CD8-positive, alpha-beta memory T cell (primary cell): Measurements from ENCODE around the gene ABI3BP. TPM values are rescaled to one million over a fixed set of nuclear protein-coding genes. Genes with fewer than 3 reads are reported as not detected.
A peak's percentile ranks its signal among the peaks of the same experiment; 100 is the strongest.

ENCODE experiments used
- CTCF ChIA-PET: fragments of 350-600 bp; sonication (Branson Sonifier 250); formaldehyde crosslinking; loops from one replicate; lab custom pipeline; 2021; ENCODE audit warnings: antibody characterized with exemption; lab: Charles Lee
- POLR2A ChIA-PET: fragments of 350-600 bp; sonication (Branson Sonifier 250); formaldehyde crosslinking; loops from one replicate; lab custom pipeline; 2021; ENCODE audit warnings: antibody characterized with exemption; lab: Charles Lee
- DNase-seq, 5 donors: peaks; one replicate each; pipeline versions ENCODE4 v3.0.0 to v3.0.0-alpha.2; 2020 to 2022; ENCODE audit warnings: mixed read lengths in 1 of 5
- H3K27ac ChIP-seq: one replicate; pipeline ENCODE4 v1.7.0; 2013; ENCODE audit warnings: low read depth, mild to moderate bottlenecking, low read length, moderate library complexity
- H3K27me3 ChIP-seq: 2 replicates; pipeline ENCODE4 v1.7.0; 2013; ENCODE audit warnings: low read length, mild to moderate bottlenecking; ENCODE audit not compliant: insufficient read depth, poor library complexity, severe bottlenecking
- H3K36me3 ChIP-seq: 2 replicates; pipeline ENCODE4 v1.7.0; 2013; ENCODE audit warnings: mild to moderate bottlenecking, low read length, moderate library complexity; ENCODE audit not compliant: insufficient read depth
- H3K4me1 ChIP-seq: 2 replicates; pipeline ENCODE4 v1.7.0; 2013; ENCODE audit warnings: mild to moderate bottlenecking, low read length, moderate library complexity; ENCODE audit not compliant: insufficient read depth
- H3K4me3 ChIP-seq: 2 replicates; pipeline ENCODE4 v1.7.0; 2013; ENCODE audit warnings: mild to moderate bottlenecking, low read length
- H3K9me3 ChIP-seq: 2 replicates; pipeline ENCODE4 v1.7.0; 2013; ENCODE audit warnings: mild to moderate bottlenecking, low read length
- H3K27ac Mint-ChIP-seq, 8 donors: one replicate each; pipeline ENCODE4 v1.8.0; 2020 to 2021; ENCODE audit warnings: mixed read lengths in 8 of 8, mild to moderate bottlenecking in 6 of 8, inconsistent platforms in 3 of 8, moderate library complexity in 3 of 8
- H3K27me3 Mint-ChIP-seq, 2 donors: one replicate each; pipeline ENCODE4 v1.8.0; 2020 to 2021; ENCODE audit warnings: mixed read lengths in 2 of 2, mild to moderate bottlenecking in 1 of 2, moderate library complexity in 1 of 2
- H3K36me3 Mint-ChIP-seq, 3 donors: one replicate each; pipeline ENCODE4 v1.8.0; 2020 to 2021; ENCODE audit warnings: mixed read lengths in 3 of 3, inconsistent platforms in 1 of 3, mild to moderate bottlenecking in 1 of 3
- H3K4me1 Mint-ChIP-seq, 3 donors: one replicate each; pipeline ENCODE4 v1.8.0; 2020 to 2021; ENCODE audit warnings: mixed read lengths in 3 of 3, inconsistent platforms in 1 of 3, mild to moderate bottlenecking in 1 of 3
- H3K4me3 Mint-ChIP-seq, 7 donors: one replicate each; pipeline ENCODE4 v1.8.0; 2020 to 2021; ENCODE audit warnings: mixed read lengths in 7 of 7, mild to moderate bottlenecking in 6 of 7, moderate library complexity in 4 of 7, inconsistent platforms in 2 of 7
- H3K9me3 Mint-ChIP-seq, 5 donors: one replicate each; pipeline ENCODE4 v1.8.0; 2020 to 2022; ENCODE audit warnings: mixed read lengths in 5 of 5, mild to moderate bottlenecking in 3 of 5, moderate library complexity in 2 of 5, inconsistent platforms in 1 of 5
- polyA plus RNA-seq: library from polyadenylated mRNA; unstranded; fragments of 300-500 nt; fragmentation: Illumina TruSeq; gene quantifications from one replicate; pipeline ENCODE4 v1.2.3, GENCODE V29; 2021
- total RNA-seq, 2 experiments: library from RNA; stranded (reverse); gene quantifications; one replicate each; pipeline ENCODE4 v1.2.3, GENCODE V29; 2021

The ABI3BP gene
- total and polyA plus RNA-seq, 3 experiments from 2014 or later: not detected

DNA sequence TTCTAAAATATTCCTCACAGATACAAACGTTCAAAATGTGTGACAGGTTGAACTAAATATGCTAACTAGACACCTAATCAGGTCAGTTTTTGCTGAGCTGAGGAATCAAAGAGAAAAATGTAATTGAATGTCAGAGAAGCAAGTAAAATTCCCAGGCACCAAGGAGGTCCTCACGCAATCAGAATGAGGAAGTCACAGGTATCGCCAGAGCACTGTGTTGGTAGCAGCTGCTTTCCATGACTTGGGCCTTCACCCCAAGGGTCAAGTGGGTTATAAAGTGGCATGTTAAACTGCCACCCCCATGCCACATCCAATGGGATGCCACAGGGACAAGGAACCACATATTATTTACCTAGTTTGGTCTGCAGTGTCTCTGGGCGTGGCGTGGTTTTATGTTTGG, 158.9 kb downstream of the ABI3BP start:
- H3K9me3 Mint-ChIP-seq: peaks cover 0 to 2% (median 0%) of the 10 kb centered on the region in 5 donors
- H3K4me3 ChIP-seq: no peak overlapping the region
- ChIA-PET POLR2A (no interaction called here), CTCF (no interaction called here)
- H3K36me3 Mint-ChIP-seq: no peaks in the 10 kb centered on the region
- DNase-seq: no peak
- no peaks in the 10 kb centered on the region for H3K4me1 Mint-ChIP-seq
- H3K4me1 ChIP-seq: no peaks in the 10 kb centered on the region
- no peaks in the 10 kb centered on the region for H3K9me3 ChIP-seq
- no peaks in the 10 kb centered on the region for H3K36me3 ChIP-seq
- no peaks in the 10 kb centered on the region for H3K27me3 ChIP-seq
- H3K27me3 Mint-ChIP-seq: peaks cover 14 to 23% of the 10 kb centered on the region in 2 donors
- H3K27ac ChIP-seq: no peak overlapping the region
- H3K4me3 Mint-ChIP-seq: no peak overlapping the region
- no peak overlapping the region for H3K27ac Mint-ChIP-seq

DNA sequence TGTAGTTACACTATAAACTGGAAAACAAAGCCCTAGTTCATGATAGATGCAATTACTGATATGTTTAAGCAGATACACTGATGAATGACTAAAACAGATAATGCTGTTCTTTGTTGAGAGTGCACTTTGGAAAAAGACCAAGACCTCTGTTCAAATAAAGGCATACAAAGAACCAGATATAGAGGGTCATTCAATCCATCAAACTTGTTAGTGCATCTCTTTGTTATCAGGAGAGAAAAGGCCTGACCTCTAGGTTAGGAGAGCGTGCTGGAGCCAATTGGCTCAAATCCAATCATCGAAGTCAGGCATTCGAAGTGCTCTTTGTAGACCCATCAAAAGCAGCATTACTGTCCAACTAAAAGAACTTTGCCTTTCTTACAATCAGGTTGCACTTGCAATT, 159.7 kb downstream of the ABI3BP start:
- H3K4me1 ChIP-seq: no peaks in the 10 kb centered on the region
- H3K9me3 ChIP-seq: no peaks in the 10 kb centered on the region
- Mint-ChIP-seq H3K27me3 (peaks cover 9 to 29% of the 10 kb centered on the region in 2 donors), H3K4me3 (no peak overlapping the region), H3K9me3 (peaks cover 0 to 2% (median 0%) of the 10 kb centered on the region in 5 donors), H3K27ac (no peak overlapping the region), H3K4me1 (no peaks in the 10 kb centered on the region), H3K36me3 (no peaks in the 10 kb centered on the region)
- no peak for DNase-seq
- no peaks in the 10 kb centered on the region for H3K27me3 ChIP-seq
- ChIA-PET POLR2A (no interaction called here), CTCF (no interaction called here)
- no peak overlapping the region for H3K4me3 ChIP-seq
- H3K27ac ChIP-seq: no peak overlapping the region
- H3K36me3 ChIP-seq: no peaks in the 10 kb centered on the region

DNA sequence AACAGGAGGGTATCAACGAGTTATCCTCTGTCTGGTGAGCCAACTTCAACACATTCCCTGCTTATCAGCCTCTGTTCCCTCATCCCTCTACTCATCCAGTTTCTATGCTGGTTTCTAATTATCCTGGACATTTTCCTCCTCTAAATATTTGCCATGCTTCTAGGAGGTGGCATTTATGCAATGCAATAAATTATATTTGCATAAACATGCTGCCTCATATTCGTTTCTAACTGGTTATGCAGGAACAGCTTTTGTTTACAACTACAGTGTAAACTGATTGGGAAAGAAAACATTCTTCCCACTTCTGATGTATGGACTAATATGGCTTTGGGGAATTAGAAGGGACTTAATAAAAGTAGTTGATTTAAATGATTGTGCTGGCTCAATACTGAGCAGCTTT, 161.6 kb downstream of the ABI3BP start:
- H3K27ac ChIP-seq: no peak overlapping the region
- H3K9me3 ChIP-seq: no peaks in the 10 kb centered on the region
- Mint-ChIP-seq H3K4me1 (no peaks in the 10 kb centered on the region), H3K36me3 (no peaks in the 10 kb centered on the region), H3K27me3 (peaks cover 4 to 26% of the 10 kb centered on the region in 2 donors), H3K9me3 (peaks cover 0 to 2% (median 0%) of the 10 kb centered on the region in 5 donors), H3K4me3 (no peak overlapping the region), H3K27ac (no peak overlapping the region)
- H3K36me3 ChIP-seq: no peaks in the 10 kb centered on the region
- DNase-seq: no peak
- CTCF ChIA-PET: no interaction called here
- H3K4me1 ChIP-seq: no peaks in the 10 kb centered on the region
- H3K27me3 ChIP-seq: no peaks in the 10 kb centered on the region
- H3K4me3 ChIP-seq: no peak overlapping the region
- POLR2A ChIA-PET: no interaction called here

DNA sequence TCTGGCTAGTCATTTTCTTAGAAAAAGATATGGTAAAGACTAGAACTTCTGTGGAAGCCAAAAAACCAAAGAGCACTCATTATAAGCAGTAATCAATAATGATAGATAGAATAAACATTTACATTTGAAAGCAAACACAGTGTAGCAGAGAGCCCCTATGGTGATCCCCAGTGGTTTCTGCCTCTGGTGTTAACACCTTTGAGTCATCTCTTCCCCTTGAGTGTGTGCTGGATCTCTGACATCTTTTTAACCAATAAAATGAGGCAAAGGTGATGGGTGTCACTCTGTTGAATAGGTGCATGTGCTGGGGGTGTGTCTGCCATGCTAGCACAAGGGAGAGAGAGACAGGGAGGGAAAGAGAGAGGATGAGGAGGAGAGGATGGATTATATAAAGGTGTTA, 162.3 kb downstream of the ABI3BP start:
- Mint-ChIP-seq H3K4me3 (peak overlapping the region in 1 of 7 donors; percentile 52), H3K27ac (no peak overlapping the region), H3K9me3 (peaks cover 0 to 2% (median 0%) of the 10 kb centered on the region in 5 donors), H3K36me3 (no peaks in the 10 kb centered on the region), H3K4me1 (no peaks in the 10 kb centered on the region), H3K27me3 (peaks cover 7 to 27% of the 10 kb centered on the region in 2 donors)
- DNase-seq: no peak
- no peaks in the 10 kb centered on the region for H3K36me3 ChIP-seq
- H3K9me3 ChIP-seq: no peaks in the 10 kb centered on the region
- no peak overlapping the region for H3K4me3 ChIP-seq
- no peaks in the 10 kb centered on the region for H3K27me3 ChIP-seq
- no peak overlapping the region for H3K27ac ChIP-seq
- CTCF ChIA-PET: no interaction called here
- POLR2A ChIA-PET: no interaction called here
- H3K4me1 ChIP-seq: no peaks in the 10 kb centered on the region

DNA sequence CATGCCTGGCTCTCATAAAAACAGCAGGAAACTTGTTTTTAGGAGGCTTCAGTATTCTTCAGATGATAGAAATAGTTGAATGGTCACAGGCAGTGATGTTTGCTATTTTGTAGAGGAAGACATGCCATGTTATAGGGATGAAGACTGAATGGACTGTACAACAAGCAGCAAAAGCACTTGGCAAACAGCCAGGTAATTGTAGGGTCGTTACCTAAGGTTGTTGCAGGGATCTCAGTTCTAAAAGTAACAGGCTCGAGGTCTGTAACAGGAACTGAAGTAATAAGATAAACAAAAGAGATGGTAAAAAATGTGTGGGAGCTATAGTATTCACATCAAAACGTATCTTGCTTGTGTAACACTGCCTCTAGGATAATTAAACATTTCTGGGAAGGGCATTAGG, 167.6 kb downstream of the ABI3BP start:
- no peak overlapping the region for H3K4me3 ChIP-seq
- Mint-ChIP-seq H3K36me3 (no peaks in the 10 kb centered on the region), H3K4me3 (no peak overlapping the region), H3K4me1 (no peaks in the 10 kb centered on the region), H3K9me3 (no peaks in the 10 kb centered on the region), H3K27ac (no peak overlapping the region), H3K27me3 (peaks cover 9 to 30% of the 10 kb centered on the region in 2 donors)
- DNase-seq: no peak
- H3K27me3 ChIP-seq: no peaks in the 10 kb centered on the region
- POLR2A ChIA-PET: no interaction called here
- H3K27ac ChIP-seq: no peak overlapping the region
- H3K36me3 ChIP-seq: no peaks in the 10 kb centered on the region
- CTCF ChIA-PET: no interaction called here
- H3K9me3 ChIP-seq: no peaks in the 10 kb centered on the region
- no peaks in the 10 kb centered on the region for H3K4me1 ChIP-seq

DNA sequence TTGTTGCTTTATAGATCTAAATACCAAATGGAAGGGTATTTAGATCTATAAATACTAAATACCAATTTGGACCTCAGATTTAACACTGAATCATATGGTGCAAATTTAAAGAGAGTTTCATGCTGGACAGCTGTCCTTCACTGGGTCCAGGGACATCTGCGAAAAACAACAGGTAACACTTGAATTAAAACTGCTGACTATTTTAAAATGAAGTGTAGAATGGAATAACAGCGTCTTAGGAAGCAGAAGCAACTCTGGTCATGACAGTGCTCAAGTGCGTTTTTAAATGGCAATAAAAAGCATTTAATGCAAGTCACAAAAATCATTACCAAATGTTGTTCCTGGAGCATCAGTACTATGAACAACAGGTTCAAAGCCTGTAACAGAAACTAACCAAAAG, 177.6 kb downstream of the ABI3BP start:
- Mint-ChIP-seq H3K27ac (no peak overlapping the region), H3K9me3 (no peaks in the 10 kb centered on the region)
- POLR2A ChIA-PET: no interaction called here

DNA sequence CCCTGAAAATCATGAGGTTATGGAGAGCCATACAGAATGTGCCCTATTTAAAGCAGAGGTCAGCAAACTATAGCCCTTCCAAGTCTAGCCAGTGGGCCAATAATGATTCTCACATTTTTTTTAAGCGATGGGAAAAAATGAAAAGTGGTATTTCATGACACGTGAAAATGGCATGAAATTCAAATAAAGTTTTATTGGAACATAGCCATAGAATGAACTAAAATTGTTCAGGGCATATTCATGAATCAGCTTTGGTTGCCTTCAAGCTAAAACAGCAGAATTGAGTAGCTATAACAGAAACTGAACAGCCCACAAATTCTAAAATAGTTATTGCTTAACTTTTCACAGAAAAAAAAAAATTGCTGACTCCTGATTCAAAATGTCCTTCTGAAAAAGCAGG, 179.4 kb downstream of the ABI3BP start:
- DNase-seq: no peak
- H3K27ac ChIP-seq: no peak overlapping the region
- POLR2A ChIA-PET: no interaction called here
- peaks cover 2 to 35% of the 10 kb centered on the region in 2 donors for H3K27me3 Mint-ChIP-seq
- H3K9me3 Mint-ChIP-seq: no peaks in the 10 kb centered on the region
- no peak overlapping the region for H3K4me3 Mint-ChIP-seq
- H3K27ac Mint-ChIP-seq: no peak overlapping the region
- no peaks in the 10 kb centered on the region for H3K4me1 ChIP-seq
- H3K36me3 Mint-ChIP-seq: no peaks in the 10 kb centered on the region
- H3K4me1 Mint-ChIP-seq: no peaks in the 10 kb centered on the region
- CTCF ChIA-PET: no interaction called here
- H3K36me3 ChIP-seq: no peaks in the 10 kb centered on the region
- no peaks in the 10 kb centered on the region for H3K9me3 ChIP-seq
- no peak overlapping the region for H3K4me3 ChIP-seq
- no peaks in the 10 kb centered on the region for H3K27me3 ChIP-seq

More for the DNA sequence above, 177.6 kb downstream of the ABI3BP start:
- Mint-ChIP-seq H3K36me3 (no peaks in the 10 kb centered on the region), H3K4me3 (no peak overlapping the region), H3K4me1 (no peaks in the 10 kb centered on the region), H3K27me3 (peaks cover 2 to 23% of the 10 kb centered on the region in 2 donors)
- Histone ChIP-seq H3K4me3 (no peak overlapping the region), H3K36me3 (no peaks in the 10 kb centered on the region), H3K9me3 (no peaks in the 10 kb centered on the region), H3K4me1 (no peaks in the 10 kb centered on the region), H3K27me3 (no peaks in the 10 kb centered on the region), H3K27ac (no peak overlapping the region)
- DNase-seq: no peak
- CTCF ChIA-PET: no interaction called here

DNA sequence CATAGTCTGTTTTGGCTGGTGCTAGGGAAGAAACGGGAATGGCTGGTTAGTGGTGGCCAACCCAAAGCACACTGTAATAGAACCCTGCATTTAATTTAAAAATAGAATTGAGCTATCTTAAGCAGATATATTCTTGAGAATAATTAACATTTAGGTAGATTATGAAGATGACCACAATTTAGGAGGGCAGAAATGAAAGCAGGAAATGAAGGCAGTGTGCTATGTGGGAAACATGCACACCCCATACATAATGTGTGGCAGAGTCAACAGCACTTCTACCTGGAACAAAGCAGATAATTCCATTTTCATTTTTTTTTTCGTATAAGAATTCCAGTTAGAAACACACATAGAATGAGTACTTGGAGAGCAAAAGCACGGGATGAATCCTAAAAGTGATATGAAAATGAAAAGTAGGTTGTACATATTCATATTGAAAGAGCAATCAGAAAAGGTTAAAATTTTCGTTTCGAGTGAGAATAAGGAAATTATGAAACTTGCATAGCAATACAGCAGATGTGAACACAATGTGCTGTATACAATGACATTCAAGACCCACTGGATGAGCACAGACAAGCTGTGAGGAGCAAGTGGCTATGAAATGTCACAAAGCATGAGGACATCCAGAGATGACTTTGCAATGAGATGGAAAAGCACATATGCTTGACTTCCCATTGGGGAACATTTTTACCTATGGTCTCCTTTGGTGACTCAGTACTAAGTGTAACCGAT, 181.3 kb downstream of the ABI3BP start:
- Mint-ChIP-seq H3K4me1 (no peaks in the 10 kb centered on the region), H3K27ac (no peak overlapping the region), H3K4me3 (no peak overlapping the region), H3K9me3 (no peaks in the 10 kb centered on the region), H3K27me3 (peaks cover 2 to 40% of the 10 kb centered on the region in 2 donors), H3K36me3 (no peaks in the 10 kb centered on the region)
- POLR2A ChIA-PET: no interaction called here
- H3K27ac ChIP-seq: no peak overlapping the region
- H3K27me3 ChIP-seq: no peaks in the 10 kb centered on the region
- CTCF ChIA-PET: no interaction called here
- H3K4me3 ChIP-seq: no peak overlapping the region
- no peak for DNase-seq
- no peaks in the 10 kb centered on the region for H3K36me3 ChIP-seq
- H3K9me3 ChIP-seq: no peaks in the 10 kb centered on the region
- no peaks in the 10 kb centered on the region for H3K4me1 ChIP-seq
